SK-N-SH treated with all-trans-retinoic acid at 6 μM for 48 hours (cell line): ENCODE measurements around the gene DEFB123.

Experiments used
- ARNTL ChIP-seq: fragments of 450-650 bp; formaldehyde crosslinking; IDR thresholded peaks from 2 replicates; pipeline ENCODE4 v1.5.0; 2020; ENCODE audit warnings: low read depth, mild to moderate bottlenecking, moderate library complexity, borderline replicate concordance
- BACH2 ChIP-seq: fragments of 250-450 bp; sonication (Bioruptor Pico); IDR thresholded peaks from 2 replicates; pipeline ENCODE4 v1.9.0; 2021; ENCODE audit warnings: mild to moderate bottlenecking, borderline replicate concordance
- CREB5 ChIP-seq: fragments of 250-450 bp; sonication (Bioruptor Pico); IDR thresholded peaks from 2 replicates; pipeline ENCODE4 v1.5.1; 2020; ENCODE audit warnings: low read depth, mild to moderate bottlenecking, moderate library complexity
- GLIS3 ChIP-seq: fragments of 250-450 bp; sonication (Bioruptor Pico); IDR thresholded peaks from 2 replicates; pipeline ENCODE4 v1.5.0; 2020; ENCODE audit warnings: mild to moderate bottlenecking, moderate library complexity
- ISL1 ChIP-seq: fragments of 250-450 bp; sonication (Bioruptor Pico); IDR thresholded peaks from 2 replicates; pipeline ENCODE4 v2.1.2; 2022; ENCODE audit warnings: mild to moderate bottlenecking, moderate library complexity
- PATZ1 ChIP-seq: fragments of 250-450 bp; sonication (Bioruptor Pico); IDR thresholded peaks from 2 replicates; pipeline ENCODE4 v1.8.0; 2020; ENCODE audit warnings: mild to moderate bottlenecking, moderate library complexity, borderline replicate concordance
- POU6F1 ChIP-seq: fragments of 250-450 bp; sonication (Bioruptor Pico); IDR thresholded peaks from 2 replicates; pipeline ENCODE4 v1.8.0; 2021; ENCODE audit warnings: low read depth, mild to moderate bottlenecking, moderate library complexity, borderline replicate concordance
- RARB ChIP-seq: fragments of 250-450 bp; sonication (Bioruptor Pico); IDR thresholded peaks from 2 replicates; pipeline ENCODE4 v1.8.0; 2021; ENCODE audit warnings: mild to moderate bottlenecking, moderate library complexity
- ZC3H10 ChIP-seq: fragments of 250-450 bp; sonication (Bioruptor Pico); IDR thresholded peaks from 2 replicates; pipeline ENCODE4 v1.5.1; 2021; ENCODE audit warnings: mild to moderate bottlenecking, moderate library complexity
- ZFP3 ChIP-seq: fragments of 250-450 bp; sonication (Bioruptor Pico); IDR thresholded peaks from 2 replicates; pipeline ENCODE4 v1.5.0; 2020; ENCODE audit warnings: mild to moderate bottlenecking, moderate library complexity
- ZFP30 ChIP-seq: fragments of 450-650 bp; formaldehyde crosslinking; IDR thresholded peaks from 2 replicates; pipeline ENCODE4 v1.5.0; 2022; ENCODE audit warnings: mild to moderate bottlenecking, moderate library complexity
- ZNF70 ChIP-seq: fragments of 450-650 bp; formaldehyde crosslinking; IDR thresholded peaks from 2 replicates; pipeline ENCODE4 v1.5.0; 2020; ENCODE audit warnings: mild to moderate bottlenecking, moderate library complexity
- ZNF8 ChIP-seq: fragments of 450-650 bp; formaldehyde crosslinking; IDR thresholded peaks from 2 replicates; pipeline ENCODE4 v1.5.0; 2020; ENCODE audit warnings: mild to moderate bottlenecking, moderate library complexity
- TF ChIP-seq, protein P1 (sequence below): fragments of 250-450 bp; sonication (Bioruptor Pico); IDR thresholded peaks from 2 replicates; pipeline ENCODE4 v1.5.1; 2021; ENCODE audit warnings: mild to moderate bottlenecking, moderate library complexity

DNA sequence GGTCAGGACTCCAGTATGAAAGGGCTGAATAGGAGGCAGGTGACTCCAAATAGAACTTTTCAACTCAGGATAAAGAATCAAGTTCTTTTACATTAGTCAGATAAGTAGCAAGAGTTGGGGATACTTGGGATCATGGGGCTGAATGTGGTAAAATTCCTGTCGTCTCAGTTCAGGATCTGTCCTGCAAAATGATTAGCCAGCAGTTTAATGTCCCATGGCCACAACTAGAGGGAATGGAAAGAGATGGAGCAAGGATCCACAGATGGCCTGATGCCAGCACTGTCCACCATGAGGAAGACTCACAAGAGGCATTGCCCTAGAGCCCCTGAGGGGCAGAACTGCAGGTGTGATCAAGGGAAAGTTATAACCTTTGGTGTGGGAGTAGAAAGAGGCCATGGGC, 36.5 kb upstream of the DEFB123 start:
- TF ChIP-seq PATZ1, result no peak
- TF ChIP-seq GLIS3 (CRISPR knock-in tag), result no peak
- no peak for TF ChIP-seq RARB (CRISPR knock-in tag)
- TF ChIP-seq POU6F1 (CRISPR knock-in tag), result no peak
- TF ChIP-seq ZFP30 (CRISPR knock-in tag), result no peak
- TF ChIP-seq ISL1 (CRISPR knock-in tag), result no peak
- no peak for TF ChIP-seq ZNF70 (CRISPR knock-in tag)
- TF ChIP-seq ARNTL, result no peak
- TF ChIP-seq ZNF8 (CRISPR knock-in tag), result no peak
- no peak for TF ChIP-seq BACH2
- no peak for TF ChIP-seq ZC3H10 (CRISPR knock-in tag)
- TF ChIP-seq ZFP3 (CRISPR knock-in tag), result no peak
- TF ChIP-seq CREB5 (CRISPR knock-in tag), result no peak
- TF ChIP-seq, protein P1, sequence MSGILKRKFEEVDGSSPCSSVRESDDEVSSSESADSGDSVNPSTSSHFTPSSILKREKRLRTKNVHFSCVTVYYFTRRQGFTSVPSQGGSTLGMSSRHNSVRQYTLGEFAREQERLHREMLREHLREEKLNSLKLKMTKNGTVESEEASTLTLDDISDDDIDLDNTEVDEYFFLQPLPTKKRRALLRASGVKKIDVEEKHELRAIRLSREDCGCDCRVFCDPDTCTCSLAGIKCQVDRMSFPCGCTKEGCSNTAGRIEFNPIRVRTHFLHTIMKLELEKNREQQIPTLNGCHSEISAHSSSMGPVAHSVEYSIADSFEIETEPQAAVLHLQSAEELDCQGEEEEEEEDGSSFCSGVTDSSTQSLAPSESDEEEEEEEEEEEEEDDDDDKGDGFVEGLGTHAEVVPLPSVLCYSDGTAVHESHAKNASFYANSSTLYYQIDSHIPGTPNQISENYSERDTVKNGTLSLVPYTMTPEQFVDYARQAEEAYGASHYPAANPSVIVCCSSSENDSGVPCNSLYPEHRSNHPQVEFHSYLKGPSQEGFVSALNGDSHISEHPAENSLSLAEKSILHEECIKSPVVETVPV (CRISPR knock-in tag), result no peak
